ENCODE measurements around the gene ZNF738.

DNA sequence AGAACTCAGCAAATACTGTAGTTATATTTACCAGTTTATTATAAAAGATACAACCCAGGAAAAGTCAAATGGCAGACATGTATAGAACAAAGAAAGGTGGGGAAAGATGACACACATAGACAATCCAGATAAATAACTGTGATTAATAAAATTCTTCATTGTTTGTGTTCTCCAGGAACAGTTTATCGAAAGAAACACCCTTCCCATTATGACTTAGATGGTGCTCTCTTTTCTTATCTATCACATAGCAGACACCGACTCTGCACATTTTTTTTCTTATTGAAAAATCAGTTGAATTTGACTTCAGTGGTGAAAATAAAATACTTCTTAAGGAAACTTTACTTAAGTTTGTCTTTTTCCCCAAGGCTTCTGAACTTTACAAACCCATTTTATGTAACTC is 35.8 kb upstream of the ZNF738 start:
- TF ChIP-seq EZH2 (IDR thresholded peaks at IDR 0.05; ENCODE audit: borderline replicate concordance, low read depth, low read length, severe bottlenecking): no peak
- TF ChIP-seq JUN (IDR thresholded peaks at IDR 0.05; ENCODE audit: borderline replicate concordance, insufficient read depth, insufficient read length, low read depth): no peak
- TF ChIP-seq, protein P1, sequence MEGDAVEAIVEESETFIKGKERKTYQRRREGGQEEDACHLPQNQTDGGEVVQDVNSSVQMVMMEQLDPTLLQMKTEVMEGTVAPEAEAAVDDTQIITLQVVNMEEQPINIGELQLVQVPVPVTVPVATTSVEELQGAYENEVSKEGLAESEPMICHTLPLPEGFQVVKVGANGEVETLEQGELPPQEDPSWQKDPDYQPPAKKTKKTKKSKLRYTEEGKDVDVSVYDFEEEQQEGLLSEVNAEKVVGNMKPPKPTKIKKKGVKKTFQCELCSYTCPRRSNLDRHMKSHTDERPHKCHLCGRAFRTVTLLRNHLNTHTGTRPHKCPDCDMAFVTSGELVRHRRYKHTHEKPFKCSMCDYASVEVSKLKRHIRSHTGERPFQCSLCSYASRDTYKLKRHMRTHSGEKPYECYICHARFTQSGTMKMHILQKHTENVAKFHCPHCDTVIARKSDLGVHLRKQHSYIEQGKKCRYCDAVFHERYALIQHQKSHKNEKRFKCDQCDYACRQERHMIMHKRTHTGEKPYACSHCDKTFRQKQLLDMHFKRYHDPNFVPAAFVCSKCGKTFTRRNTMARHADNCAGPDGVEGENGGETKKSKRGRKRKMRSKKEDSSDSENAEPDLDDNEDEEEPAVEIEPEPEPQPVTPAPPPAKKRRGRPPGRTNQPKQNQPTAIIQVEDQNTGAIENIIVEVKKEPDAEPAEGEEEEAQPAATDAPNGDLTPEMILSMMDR (IDR thresholded peaks at IDR 0.05; ENCODE audit: extremely low read depth in 1 of 2, insufficient read depth in 1 of 2, low read depth in 1 of 2, low read length in 2 of 2): no peak
- no peak for TF ChIP-seq POLR2AphosphoS5 (IDR thresholded peaks at IDR 0.05; ENCODE audit: insufficient read depth, low read depth, low read length)
- TF ChIP-seq MYC (IDR thresholded peaks at IDR 0.05; ENCODE audit: low read depth, low read length): no peak
- no peak for TF ChIP-seq POLR2A (IDR thresholded peaks at IDR 0.05; ENCODE audit: low read depth, low read length)
